ENCODE data around the gene NUDT22.

DNA sequence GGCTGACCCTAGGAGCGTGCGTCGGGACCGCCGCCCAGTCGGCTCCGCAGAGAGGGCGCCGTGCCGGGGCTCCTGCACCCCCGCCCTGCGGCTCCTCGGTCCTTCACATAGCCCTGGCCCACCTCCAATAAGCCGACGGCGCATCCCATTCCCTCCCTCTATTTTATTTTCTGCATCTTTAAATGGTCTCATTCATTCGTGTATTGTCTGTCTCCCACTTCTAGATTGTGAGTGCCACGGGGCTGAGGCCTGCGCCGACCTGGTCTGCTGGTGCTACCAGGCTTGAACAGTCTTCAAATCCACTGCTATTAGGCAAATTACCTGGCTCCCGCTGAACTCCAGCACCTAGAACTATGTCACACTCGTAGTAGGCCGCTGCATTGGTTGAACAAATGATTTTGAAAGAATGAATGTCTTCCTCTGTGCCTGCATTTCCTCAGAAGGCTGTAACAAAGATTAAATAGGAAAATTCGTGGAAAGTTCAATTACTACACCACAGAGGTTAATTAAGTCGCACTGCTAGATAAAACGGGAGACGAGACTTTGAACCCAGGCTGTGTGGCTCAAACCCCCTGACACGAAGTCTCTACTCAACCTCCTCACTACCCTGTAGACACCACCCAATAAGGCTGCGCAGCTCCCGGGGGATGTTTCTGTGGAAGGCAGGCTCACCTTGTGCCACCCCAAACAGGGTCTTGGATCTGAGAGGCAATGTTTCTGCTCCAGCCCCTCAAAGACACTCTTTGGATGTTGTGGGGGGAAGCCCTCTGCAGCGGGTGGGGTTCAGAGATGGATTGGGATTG, 21.9 kb downstream of the NUDT22 start:
- TF ChIP-seq, protein P1, sequence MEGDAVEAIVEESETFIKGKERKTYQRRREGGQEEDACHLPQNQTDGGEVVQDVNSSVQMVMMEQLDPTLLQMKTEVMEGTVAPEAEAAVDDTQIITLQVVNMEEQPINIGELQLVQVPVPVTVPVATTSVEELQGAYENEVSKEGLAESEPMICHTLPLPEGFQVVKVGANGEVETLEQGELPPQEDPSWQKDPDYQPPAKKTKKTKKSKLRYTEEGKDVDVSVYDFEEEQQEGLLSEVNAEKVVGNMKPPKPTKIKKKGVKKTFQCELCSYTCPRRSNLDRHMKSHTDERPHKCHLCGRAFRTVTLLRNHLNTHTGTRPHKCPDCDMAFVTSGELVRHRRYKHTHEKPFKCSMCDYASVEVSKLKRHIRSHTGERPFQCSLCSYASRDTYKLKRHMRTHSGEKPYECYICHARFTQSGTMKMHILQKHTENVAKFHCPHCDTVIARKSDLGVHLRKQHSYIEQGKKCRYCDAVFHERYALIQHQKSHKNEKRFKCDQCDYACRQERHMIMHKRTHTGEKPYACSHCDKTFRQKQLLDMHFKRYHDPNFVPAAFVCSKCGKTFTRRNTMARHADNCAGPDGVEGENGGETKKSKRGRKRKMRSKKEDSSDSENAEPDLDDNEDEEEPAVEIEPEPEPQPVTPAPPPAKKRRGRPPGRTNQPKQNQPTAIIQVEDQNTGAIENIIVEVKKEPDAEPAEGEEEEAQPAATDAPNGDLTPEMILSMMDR (IDR thresholded peaks at IDR 0.05; ENCODE audit: low read length): no peak
- no peak for TF ChIP-seq EZH2 (IDR thresholded peaks at IDR 0.05; ENCODE audit: borderline replicate concordance, low read length)

All from OCI-LY1 (cell line).